H9 (cell line): ENCODE measurements around the gene ZNF546. TPM values are rescaled to one million over a fixed set of nuclear protein-coding genes. Genes with fewer than 3 reads are reported as not detected.

ENCODE experiments used
- DNase-seq: peaks from one replicate; pipeline ENCODE4 v3.0.0-alpha.2; 2017
- H2AFZ ChIP-seq: one replicate; pipeline ENCODE4 v1.6.1; 2013; ENCODE audit warnings: mild to moderate bottlenecking, low read length, control low read depth, moderate library complexity
- H2AK5ac ChIP-seq: 2 replicates; pipeline ENCODE4 v1.6.1; 2013; ENCODE audit warnings: low read length, control low read depth, mixed read lengths; ENCODE audit not compliant: insufficient read length
- H2BK120ac ChIP-seq: one replicate; pipeline ENCODE4 v1.6.1; 2013; ENCODE audit warnings: low read depth, mild to moderate bottlenecking, low read length, control low read depth, inconsistent platforms; ENCODE audit not compliant: poor library complexity, severe bottlenecking
- H2BK12ac ChIP-seq: 2 replicates; pipeline ENCODE4 v1.6.1; 2013; ENCODE audit warnings: low read length, control low read depth, mixed read lengths, low read depth; ENCODE audit not compliant: insufficient read length
- H2BK15ac ChIP-seq: 2 replicates; pipeline ENCODE4 v1.6.1; 2013; ENCODE audit warnings: low read depth, low read length, control low read depth
- H2BK20ac ChIP-seq: one replicate; pipeline ENCODE4 v1.6.1; 2013; ENCODE audit warnings: low read depth, mild to moderate bottlenecking, low read length, control low read depth, inconsistent platforms; ENCODE audit not compliant: poor library complexity, severe bottlenecking
- H2BK5ac ChIP-seq: 2 replicates; pipeline ENCODE4 v1.6.1; 2013; ENCODE audit warnings: low read length, control low read depth, mixed read lengths; ENCODE audit not compliant: insufficient read length
- H3K14ac ChIP-seq: 2 replicates; pipeline ENCODE4 v1.6.1; 2013; ENCODE audit warnings: low read length, control low read depth; ENCODE audit not compliant: insufficient read depth
- H3K18ac ChIP-seq: 2 replicates; pipeline ENCODE4 v1.6.1; 2013; ENCODE audit warnings: low read depth, mild to moderate bottlenecking, mixed read lengths, low read length, control low read depth; ENCODE audit not compliant: insufficient read length
- H3K23ac ChIP-seq: 2 replicates; pipeline ENCODE4 v1.6.1; 2013; ENCODE audit warnings: low read length, control low read depth, mixed read lengths, low read depth; ENCODE audit not compliant: insufficient read length
- H3K23me2 ChIP-seq: 2 replicates; pipeline ENCODE4 v1.6.1; 2013; ENCODE audit warnings: low read depth, mild to moderate bottlenecking, mixed read lengths, low read length, control low read depth; ENCODE audit not compliant: insufficient read length, poor library complexity, severe bottlenecking
- H3K27ac ChIP-seq: 2 replicates; pipeline ENCODE4 v1.5.1; 2013; ENCODE audit warnings: low read length, control low read depth, mixed read lengths, low read depth; ENCODE audit not compliant: insufficient read length
- H3K27me3 ChIP-seq: 2 replicates; pipeline ENCODE4 v1.6.1; 2013; ENCODE audit warnings: low read length, control low read depth, inconsistent platforms; ENCODE audit not compliant: insufficient read depth
- H3K4ac ChIP-seq: 2 replicates; pipeline ENCODE4 v1.6.1; 2013; ENCODE audit warnings: low read depth, mild to moderate bottlenecking, control low read depth, inconsistent platforms, low read length, moderate library complexity
- H3K4me1 ChIP-seq: 2 replicates; pipeline ENCODE4 v1.6.1; 2013; ENCODE audit warnings: low read length, control low read depth, inconsistent platforms; ENCODE audit not compliant: insufficient read depth
- H3K4me2 ChIP-seq: 2 replicates; pipeline ENCODE4 v1.6.1; 2013; ENCODE audit warnings: low read length, control low read depth, mixed read lengths; ENCODE audit not compliant: insufficient read length, insufficient read depth
- H3K56ac ChIP-seq: 2 replicates; pipeline ENCODE4 v1.6.1; 2013; ENCODE audit warnings: low read depth, mild to moderate bottlenecking, mixed read lengths, low read length, control low read depth; ENCODE audit not compliant: insufficient read length
- H3K79me1 ChIP-seq: 2 replicates; pipeline ENCODE4 v1.6.1; 2013; ENCODE audit warnings: low read depth, mild to moderate bottlenecking, moderate library complexity, low read length, control low read depth, inconsistent platforms; ENCODE audit not compliant: insufficient read depth, poor library complexity, severe bottlenecking
- H3K79me2 ChIP-seq: 2 replicates; pipeline ENCODE4 v1.6.1; 2013; ENCODE audit warnings: low read length, control low read depth, inconsistent platforms; ENCODE audit not compliant: insufficient read depth
- H3K9ac ChIP-seq: 2 replicates; pipeline ENCODE4 v1.6.1; 2013; ENCODE audit warnings: low read length, control low read depth, mixed read lengths; ENCODE audit not compliant: insufficient read length; ENCODE audit errors: extremely low read depth
- H3K9me3 ChIP-seq: one replicate; pipeline ENCODE4 v1.6.1; 2013; ENCODE audit warnings: low read depth, low read length, inconsistent platforms; ENCODE audit not compliant: control insufficient read depth
- H3T11ph ChIP-seq: one replicate; pipeline ENCODE4 v1.6.1; 2013; ENCODE audit warnings: mild to moderate bottlenecking, low read length, control low read depth, inconsistent platforms
- H4K20me1 ChIP-seq: one replicate; pipeline ENCODE4 v1.6.1; 2013; ENCODE audit not compliant: control insufficient read depth, insufficient read length, insufficient read depth
- H4K5ac ChIP-seq: 2 replicates; pipeline ENCODE4 v1.6.1; 2013; ENCODE audit warnings: low read depth, mild to moderate bottlenecking, mixed read lengths, low read length, control low read depth; ENCODE audit not compliant: insufficient read length
- H4K8ac ChIP-seq: replicated peaks from 2 replicates; pipeline ENCODE4 v1.6.1; 2013; ENCODE audit warnings: low read length, control low read depth, mixed read lengths, low read depth; ENCODE audit not compliant: insufficient read length
- H4K91ac ChIP-seq: 2 replicates; pipeline ENCODE4 v1.6.1; 2013; ENCODE audit warnings: low read depth, mild to moderate bottlenecking, moderate library complexity, mixed read lengths, low read length, control low read depth; ENCODE audit not compliant: insufficient read length
- H3K27ac Mint-ChIP-seq, 3 experiments: 2 replicates in 2 of 3; 3 replicates in 1 of 3; pipeline ENCODE4 v1.8.0; 2020 to 2021; ENCODE audit warnings: mixed read lengths in 3 of 3, mild to moderate bottlenecking in 1 of 3, moderate library complexity in 1 of 3
- H3K27me3 Mint-ChIP-seq: 2 replicates; pipeline ENCODE4 v1.8.0; 2021; ENCODE audit warnings: low read depth, mild to moderate bottlenecking, moderate library complexity, mixed read lengths
- H3K36me3 Mint-ChIP-seq, 3 experiments: 2 replicates in 2 of 3; 3 replicates in 1 of 3; pipeline ENCODE4 v1.8.0; 2020 to 2021; ENCODE audit warnings: low read depth in 3 of 3, mixed read lengths in 3 of 3; ENCODE audit not compliant: insufficient read depth in 1 of 3
- H3K4me1 Mint-ChIP-seq, 2 experiments: 2 replicates each; pipeline ENCODE4 v1.8.0; 2020; ENCODE audit warnings: mixed read lengths in 2 of 2
- H3K4me3 Mint-ChIP-seq, 2 experiments: 2 replicates in 1 of 2; 3 replicates in 1 of 2; pipeline ENCODE4 v1.8.0; 2020 to 2021; ENCODE audit warnings: mild to moderate bottlenecking in 2 of 2, mixed read lengths in 2 of 2, moderate library complexity in 1 of 2
- H3K9me3 Mint-ChIP-seq, 2 experiments: 2 replicates in 1 of 2; 3 replicates in 1 of 2; pipeline ENCODE4 v1.8.0; 2020; ENCODE audit warnings: mild to moderate bottlenecking in 2 of 2, mixed read lengths in 2 of 2, moderate library complexity in 1 of 2
- WGBS: extraction: QIAGEN DNeasy Blood & Tissue Kit; methylation state at CpG from one replicate; pipeline ENCODE4 v1.1.7; 2013; ENCODE audit warnings: missing lambda C conversion rate, low lambda C conversion rate, mixed read lengths; ENCODE audit not compliant: insufficient read length; ENCODE audit errors: extremely low coverage; 5-methylcytosine and 5-hydroxymethylcytosine counted together
- total RNA-seq: library from RNA; stranded (reverse); gene quantifications from 2 replicates; pipeline ENCODE4 v1.2.1, GENCODE V29; 2021
- TF ChIP-seq, protein P1 (sequence below): fragments of 200-600 bp; sonication (generic); conservative IDR thresholded peaks from 3 replicates; pipeline ENCODE4 v1.8.0; 2021; ENCODE audit warnings: antibody characterized with exemption, mild to moderate bottlenecking

Gene ZNF546
- total RNA-seq, 1 experiment from 2014 or later, result 1.7 TPM

DNA sequence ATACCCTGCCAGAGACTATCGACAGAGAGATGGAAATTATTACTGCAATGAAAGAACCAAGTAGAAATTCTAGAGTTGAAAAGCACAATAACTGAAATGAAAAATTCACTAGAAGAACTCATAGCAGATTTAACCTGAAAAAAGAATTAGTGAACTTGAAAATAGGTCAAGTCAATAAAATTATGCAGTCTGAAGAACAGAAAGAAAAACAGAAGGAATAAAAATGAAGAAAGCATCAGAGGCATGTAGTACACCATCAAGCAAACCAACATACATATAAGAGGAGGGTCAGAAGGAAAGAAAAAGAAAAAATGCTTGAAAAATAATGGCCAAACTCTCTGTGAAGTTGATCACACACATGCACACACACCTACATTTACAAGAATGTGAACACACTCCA is 62.8 kb downstream of the ZNF546 start:
- Histone ChIP-seq H4K8ac (no peak overlapping the region), H2BK5ac (no peak overlapping the region), H3K27ac (no peak overlapping the region), H3T11ph (no peak overlapping the region), H2AFZ (no peak overlapping the region), H2BK120ac (no peak overlapping the region), H3K4ac (no peak overlapping the region), H3K79me1 (no peaks in the 10 kb centered on the region), H2BK20ac (no peak overlapping the region), H3K23me2 (peaks cover 8% of the 10 kb centered on the region), H4K5ac (no peak overlapping the region), H3K4me1 (no peaks in the 10 kb centered on the region), H3K14ac (no peak overlapping the region), H2AK5ac (no peak overlapping the region), H3K9me3 (no peaks in the 10 kb centered on the region), H3K56ac (no peak overlapping the region), H3K9ac (no peak overlapping the region), H3K4me2 (no peak overlapping the region), H3K27me3 (no peaks in the 10 kb centered on the region), H4K91ac (no peak overlapping the region), H2BK12ac (no peak overlapping the region), H4K20me1 (no peaks in the 10 kb centered on the region), H3K79me2 (peaks cover 5% of the 10 kb centered on the region), H3K23ac (no peak overlapping the region), H3K18ac (no peak overlapping the region), H2BK15ac (no peak overlapping the region)
- peaks cover 1 to 6% (median 5%) of the 10 kb centered on the region in 3 experiments; a peak in 5 of 7 replicates for H3K36me3 Mint-ChIP-seq
- TF ChIP-seq, protein P1, sequence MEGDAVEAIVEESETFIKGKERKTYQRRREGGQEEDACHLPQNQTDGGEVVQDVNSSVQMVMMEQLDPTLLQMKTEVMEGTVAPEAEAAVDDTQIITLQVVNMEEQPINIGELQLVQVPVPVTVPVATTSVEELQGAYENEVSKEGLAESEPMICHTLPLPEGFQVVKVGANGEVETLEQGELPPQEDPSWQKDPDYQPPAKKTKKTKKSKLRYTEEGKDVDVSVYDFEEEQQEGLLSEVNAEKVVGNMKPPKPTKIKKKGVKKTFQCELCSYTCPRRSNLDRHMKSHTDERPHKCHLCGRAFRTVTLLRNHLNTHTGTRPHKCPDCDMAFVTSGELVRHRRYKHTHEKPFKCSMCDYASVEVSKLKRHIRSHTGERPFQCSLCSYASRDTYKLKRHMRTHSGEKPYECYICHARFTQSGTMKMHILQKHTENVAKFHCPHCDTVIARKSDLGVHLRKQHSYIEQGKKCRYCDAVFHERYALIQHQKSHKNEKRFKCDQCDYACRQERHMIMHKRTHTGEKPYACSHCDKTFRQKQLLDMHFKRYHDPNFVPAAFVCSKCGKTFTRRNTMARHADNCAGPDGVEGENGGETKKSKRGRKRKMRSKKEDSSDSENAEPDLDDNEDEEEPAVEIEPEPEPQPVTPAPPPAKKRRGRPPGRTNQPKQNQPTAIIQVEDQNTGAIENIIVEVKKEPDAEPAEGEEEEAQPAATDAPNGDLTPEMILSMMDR, result no peak
- H3K27me3 Mint-ChIP-seq, result peaks cover 14% of the 10 kb centered on the region
- no CpG with 5 or more reads among the region's 1 CpG for WGBS
- peaks cover 45 to 50% of the 10 kb centered on the region in 2 experiments for H3K9me3 Mint-ChIP-seq
- no peak overlapping the region for H3K27ac Mint-ChIP-seq
- DNase-seq, result no peak
- peaks cover 9 to 16% of the 10 kb centered on the region in 2 experiments for H3K4me1 Mint-ChIP-seq
- H3K4me3 Mint-ChIP-seq, result no peak overlapping the region
